ENCODE measurements around the gene SH2D5.
"Not testable (repeated sequence)": the region's sequence is repeated elsewhere in the genome, so short reads cannot be mapped to it uniquely, and the experiment has no call there.

SH2D5 gene

DNA sequence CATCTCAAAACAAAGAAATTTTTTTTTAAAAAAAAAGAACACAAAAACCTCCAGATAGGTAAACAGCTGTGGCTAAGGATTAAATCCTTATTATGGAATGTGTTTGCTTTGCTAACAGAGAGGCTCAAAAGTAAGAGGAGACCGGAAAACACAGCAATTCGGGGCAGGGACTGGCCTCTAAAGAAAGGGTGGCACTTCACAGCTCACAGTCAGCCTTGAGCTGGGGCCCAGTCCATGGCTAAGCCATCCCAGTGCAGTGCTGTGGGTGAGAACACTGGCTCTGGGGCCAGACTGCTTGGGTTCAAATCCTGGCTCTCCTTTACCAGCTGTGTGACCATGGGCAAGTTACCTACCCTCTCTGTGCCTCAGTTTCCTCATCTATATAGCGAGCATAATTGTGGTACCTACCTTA is 42.9 kb downstream of the SH2D5 start:
- DNase-seq, result no peak

DNA sequence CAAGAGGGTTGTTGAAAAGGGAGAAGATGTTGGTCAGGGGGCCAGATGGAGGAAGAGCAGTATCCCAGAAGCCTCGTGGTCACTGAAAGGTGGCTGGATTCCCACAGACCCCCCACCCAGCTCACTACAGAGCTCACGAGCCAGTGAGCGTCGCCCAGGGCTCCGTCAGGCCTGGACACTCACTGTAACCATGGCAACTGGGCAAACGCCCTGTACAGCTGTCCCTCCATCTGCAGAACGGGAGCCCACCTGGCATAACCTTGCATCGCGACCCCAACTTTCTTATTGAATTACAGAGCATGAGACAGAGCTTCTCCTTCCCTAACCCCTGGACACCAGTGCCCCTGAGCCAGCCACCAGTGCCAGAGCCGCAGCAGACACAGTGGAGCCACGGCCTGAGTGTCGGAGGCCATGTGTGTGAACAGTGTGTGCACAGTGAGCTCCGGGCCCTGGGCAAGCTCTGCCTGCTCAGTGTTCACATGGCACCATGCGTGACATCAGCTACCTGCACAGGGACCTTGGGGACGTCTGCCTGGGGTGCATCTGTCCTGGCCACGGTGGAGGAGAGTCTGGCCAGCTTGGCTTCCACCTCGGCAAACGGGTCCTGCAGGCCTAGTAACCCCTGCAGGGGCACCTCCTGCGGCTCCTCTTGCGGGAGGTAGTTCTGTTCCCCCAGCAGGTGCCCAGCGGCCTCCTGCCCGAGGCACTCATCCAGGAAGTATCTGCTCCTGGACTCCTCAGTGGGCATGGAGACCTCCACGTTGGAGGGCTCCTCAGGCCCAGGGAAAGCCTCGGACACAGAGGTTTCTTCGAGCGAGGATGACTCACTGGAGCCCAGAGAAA is 45.4 kb downstream of the SH2D5 start:
- no peak for DNase-seq

- no peak for DNase-seq
Measured at GRCh38 chr1:20685741-20686140, 46.8 kb downstream of the SH2D5 start.

DNA sequence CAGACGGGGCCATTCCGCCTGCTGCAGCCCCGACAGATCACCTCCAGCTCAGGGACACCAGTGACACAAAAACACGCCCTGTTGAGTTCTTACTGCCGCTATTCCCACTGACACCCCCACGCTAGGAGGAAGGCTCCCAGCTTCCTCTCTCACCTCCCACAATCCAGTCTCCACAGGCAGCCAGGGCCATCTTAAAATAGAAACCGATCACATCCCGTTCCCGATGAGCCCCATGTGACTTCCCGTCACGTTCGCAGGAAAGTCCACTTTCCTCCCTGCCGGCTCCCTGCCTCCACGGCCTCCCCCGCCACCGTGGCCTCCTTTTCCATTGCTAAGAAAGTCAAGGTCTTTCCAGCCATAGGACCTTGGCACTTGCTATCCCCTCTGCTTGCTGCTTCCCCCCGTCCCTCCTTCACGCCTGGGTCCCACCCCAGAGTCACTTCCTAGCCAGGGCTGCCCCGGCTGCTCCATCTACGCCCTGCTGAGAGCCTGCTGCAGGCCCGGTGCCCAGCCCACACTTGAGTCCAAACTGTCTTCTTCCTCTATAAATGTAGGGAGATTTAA is 47.3 kb downstream of the SH2D5 start:
- DNase-seq, result no peak

- no peak for DNase-seq
Measured at GRCh38 chr1:20684651-20685050, 47.9 kb downstream of the SH2D5 start.

DNA sequence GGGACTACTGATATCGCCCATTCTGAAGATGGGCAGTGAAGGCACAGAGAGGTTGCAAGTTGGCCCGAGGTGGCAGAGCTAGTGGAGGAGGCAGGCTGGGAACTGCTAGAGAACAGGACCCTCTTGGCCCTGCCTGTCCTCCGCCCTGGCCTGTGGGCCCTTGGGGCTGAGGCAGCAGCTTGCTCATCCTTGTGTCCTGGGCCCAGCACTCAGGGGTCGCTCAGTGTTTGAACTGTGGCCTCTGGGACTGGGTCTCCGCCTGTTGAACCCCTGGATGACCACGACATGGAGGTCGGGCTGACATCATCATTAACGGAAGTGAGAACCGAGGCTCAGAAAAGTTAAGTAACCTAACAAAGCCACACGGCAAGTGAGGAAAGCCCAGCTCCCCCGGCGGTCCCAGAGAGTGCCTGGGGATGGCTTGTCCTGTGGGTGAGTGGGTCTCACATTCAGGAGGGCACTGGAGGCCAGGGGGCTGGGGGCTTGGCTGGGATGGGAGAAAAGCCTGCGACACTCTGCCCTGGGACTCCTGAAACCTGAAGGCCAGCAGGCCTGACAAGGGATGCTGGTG is 48.4 kb downstream of the SH2D5 start:
- no peak for DNase-seq

DNA sequence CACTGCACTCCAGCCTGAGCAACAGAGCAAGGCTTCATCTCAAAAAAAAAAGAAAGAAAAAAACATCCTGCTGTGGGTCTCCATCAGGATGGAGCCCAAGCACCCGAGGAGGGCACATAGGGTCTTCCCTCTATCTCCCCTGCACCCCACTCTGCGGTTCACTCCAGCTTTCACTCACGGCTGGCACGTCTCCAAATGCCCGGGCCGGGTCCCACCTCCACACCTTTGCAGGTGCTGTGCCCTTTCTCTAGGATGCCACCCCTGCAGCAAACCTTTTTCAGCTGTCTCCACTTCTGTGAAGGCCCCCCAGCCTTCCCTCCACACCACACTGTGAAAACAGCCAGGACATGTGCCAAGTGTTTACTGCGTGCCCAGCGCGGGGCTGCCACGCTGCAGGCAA is 48.9 kb downstream of the SH2D5 start:
- DNase-seq, result no peak

GRCh38 chr1:20682571-20683236 is 49.8 kb downstream of the SH2D5 start:
- DNase-seq, result no peak

GRCh38 chr1:20681999-20682398 is 50.5 kb downstream of the SH2D5 start:
- no peak for DNase-seq

DNA sequence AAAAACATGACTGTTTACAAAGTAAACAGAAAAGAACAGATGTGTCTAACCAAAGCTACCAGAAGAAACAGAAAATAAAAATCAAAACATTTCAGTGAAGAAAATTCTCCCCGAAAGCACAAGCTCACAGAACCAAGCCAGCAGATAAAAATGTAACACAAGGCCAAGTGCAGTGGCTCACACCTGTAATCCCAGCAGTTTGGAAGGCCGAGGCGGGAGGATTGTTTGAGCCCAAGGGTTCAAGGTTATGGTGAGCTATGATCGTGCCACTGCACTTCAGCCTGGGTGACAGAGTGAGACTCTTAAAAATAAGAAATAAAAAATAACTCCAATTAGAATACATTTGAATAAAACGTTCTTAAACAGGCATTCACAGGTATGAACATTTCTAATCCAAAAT is 52.2 kb downstream of the SH2D5 start:
- DNase-seq, result no peak

- no peak for DNase-seq
Measured at GRCh38 chr1:20678599-20678998, 53.9 kb downstream of the SH2D5 start.

DNA sequence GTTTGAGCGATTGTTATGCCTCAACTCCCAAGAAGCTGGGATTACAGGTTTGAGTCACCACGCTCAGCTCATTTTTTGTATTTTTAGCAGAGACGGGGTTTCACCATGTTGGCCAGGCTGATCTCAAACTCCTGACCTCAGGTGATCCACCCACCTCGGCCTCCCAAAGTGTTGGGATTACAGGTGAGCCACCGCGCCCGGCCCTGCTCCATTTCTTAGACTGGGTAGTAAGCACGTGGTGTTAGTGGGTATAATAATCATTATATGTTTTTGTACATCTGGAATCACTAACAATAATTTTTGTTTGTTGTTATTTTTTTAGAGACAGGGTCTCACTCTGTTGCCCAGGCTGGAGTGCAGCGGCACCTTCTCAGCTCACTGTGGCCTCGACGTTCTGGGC is 58.9 kb downstream of the SH2D5 start:
- DNase-seq, result not testable (repeated sequence)

- no peak for DNase-seq
Measured at GRCh38 chr1:20672265-20672632, 60.3 kb downstream of the SH2D5 start.

DNA sequence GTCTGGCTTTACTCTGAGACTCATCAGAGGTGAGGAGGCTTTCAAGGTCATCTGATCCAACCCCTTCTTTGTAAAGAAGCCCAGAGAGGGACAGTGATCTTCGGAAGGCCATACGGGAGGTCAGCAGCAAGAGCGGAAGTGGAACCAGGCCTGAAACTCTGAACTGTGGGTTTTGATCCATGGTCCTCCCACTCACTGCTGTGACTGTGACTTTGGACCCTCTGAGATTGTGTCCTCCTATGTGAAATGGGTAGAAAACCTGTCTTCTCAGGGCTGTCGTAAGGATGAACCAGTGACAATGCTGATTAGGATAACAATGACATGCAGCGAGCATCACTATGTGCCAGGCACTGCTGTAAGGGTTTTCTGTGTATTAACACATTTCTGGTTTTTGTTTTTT is 61.6 kb downstream of the SH2D5 start:
- DNase-seq, result no peak

Data from cortex of kidney (tissue), 1 donor.